COR-L47 (cell line): ENCODE data around the gene TAGLN3.
"Not testable (repeated sequence)": the region's sequence is repeated elsewhere in the genome, so short reads cannot be mapped to it uniquely, and the experiment has no call there.

Experiments
- DNase-seq: peaks from one replicate; lab custom pipeline; 2025; lab: John Stamatoyannopoulos, UW

The TAGLN3 gene

GRCh38 chr3:112010636-112011035 is 11.9 kb downstream of the TAGLN3 start:
- no peak for DNase-seq

DNA sequence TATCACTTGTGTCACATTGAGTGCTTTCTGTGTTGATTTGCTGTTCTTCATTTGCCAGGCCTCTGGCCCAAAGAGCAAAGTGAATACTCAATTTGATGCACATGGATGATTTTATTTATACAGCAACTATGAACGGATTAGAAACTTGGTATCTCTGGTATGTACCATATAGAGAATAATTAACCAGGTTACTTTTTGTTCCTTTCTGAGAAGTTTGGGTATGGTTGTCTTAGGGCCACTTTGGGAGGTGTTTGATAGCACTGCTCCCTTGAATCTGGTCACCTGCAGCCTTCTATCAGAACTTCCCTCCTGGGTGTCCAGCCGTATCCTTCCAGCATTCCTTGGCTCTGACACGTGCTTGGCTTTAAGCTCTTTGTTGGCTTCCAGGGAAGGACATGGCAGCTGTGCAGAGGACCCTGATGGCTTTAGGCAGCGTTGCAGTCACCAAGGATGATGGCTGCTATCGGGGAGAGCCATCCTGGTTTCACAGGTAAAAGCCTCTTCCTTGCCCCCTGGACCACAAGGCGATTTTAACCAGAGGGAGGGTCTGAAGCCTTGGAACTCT is 12.7 kb downstream of the TAGLN3 start:
- DNase-seq: no peak

DNA sequence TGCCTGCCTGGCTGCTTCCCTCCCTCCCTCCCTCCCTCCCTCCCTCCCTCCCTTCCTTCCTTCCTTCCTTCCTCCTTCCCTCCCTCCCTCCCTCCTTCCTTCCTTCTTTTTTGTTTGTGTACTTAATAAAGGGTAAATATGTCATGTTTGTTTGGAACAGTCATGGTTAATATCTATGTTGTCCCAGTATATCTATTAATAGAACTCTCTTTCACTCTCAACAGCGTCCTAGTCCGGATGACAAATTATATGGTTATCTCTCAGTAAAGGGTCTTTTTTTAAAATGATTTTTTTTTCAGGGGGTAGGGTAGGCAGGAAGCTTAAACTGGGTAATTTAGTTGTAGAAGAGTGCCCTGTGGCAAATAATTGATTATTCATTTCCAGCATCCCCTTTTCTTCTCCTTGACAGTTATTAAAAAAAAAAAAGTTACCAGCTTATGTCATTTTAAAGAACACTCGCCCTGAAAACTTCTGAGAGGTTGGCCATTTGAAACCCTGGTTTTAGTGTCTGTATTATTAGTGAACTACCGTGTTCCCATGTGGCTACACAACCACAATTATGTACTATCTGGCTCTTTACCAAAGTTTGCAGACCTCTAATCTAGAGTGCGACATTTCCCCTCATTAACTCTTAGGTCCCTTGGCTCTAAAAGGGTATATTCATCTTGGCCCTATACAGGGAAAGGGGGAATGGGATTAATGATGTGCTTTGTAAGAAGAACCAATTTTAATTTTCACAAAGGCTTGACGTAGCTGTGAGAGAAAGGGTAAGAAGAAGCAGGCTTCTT is 13.7 kb downstream of the TAGLN3 start:
- DNase-seq: no peak

- peak; percentile 30 for DNase-seq
Observed at GRCh38 chr3:112013058-112013783, 14.5 kb downstream of the TAGLN3 start.

DNA sequence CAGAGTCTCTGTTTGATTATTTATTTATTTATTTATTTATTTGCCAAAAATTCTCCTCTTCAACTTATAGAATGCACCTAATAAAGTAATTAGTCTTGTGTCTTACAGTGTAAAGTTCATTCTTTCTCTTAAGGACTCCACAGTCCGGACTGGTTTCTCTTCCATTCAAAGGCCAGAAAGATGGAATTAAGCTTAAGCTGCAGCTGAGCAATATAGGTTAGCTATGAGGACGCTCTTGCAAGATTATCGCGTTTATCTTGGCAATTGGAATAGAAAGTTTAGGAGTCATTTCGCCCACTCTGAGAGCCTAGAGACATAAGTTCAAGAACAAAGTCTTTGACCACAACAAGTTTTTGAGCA is 15.0 kb downstream of the TAGLN3 start:
- DNase-seq: no peak

DNA sequence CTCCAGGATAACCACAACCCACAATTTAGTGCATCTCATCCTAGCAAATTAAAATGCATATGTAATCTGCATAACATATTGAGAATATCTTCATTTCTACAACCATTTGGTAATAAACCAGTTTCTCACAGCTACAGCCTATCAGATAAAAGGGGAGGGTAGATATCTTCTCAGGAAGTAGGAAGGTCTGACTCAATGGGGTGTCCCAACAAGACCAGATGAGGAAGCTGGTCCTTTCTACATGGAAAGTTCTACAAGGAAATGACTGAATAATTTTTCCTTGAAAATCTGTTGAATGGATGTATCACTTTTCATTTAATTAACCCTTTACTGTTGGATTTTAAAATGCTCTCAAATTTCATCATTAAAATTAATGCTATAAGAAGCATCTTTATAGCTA is 18.4 kb downstream of the TAGLN3 start:
- no peak for DNase-seq

DNA sequence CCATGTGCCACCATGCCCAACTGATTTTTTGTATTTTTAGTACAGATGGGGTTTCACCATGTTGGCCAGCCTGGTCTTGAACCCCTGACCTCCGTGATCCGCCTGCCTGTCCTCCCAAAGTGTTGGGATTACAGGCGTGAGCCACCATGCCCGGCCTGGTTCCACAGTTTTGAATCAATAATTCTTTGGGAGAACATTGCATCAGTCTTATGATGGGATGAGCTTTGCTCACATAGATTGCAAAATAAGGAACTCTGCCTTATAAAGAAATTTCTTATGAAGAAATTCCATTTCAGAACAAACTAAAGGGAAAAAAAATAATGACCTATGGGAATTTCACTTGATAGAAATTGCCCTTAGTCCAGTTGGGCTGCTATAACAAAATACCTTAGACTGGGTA is 20.0 kb downstream of the TAGLN3 start:
- DNase-seq: no peak

GRCh38 chr3:112019716-112020115 is 21.0 kb downstream of the TAGLN3 start:
- no peak for DNase-seq

GRCh38 chr3:112020674-112021085 is 22.0 kb downstream of the TAGLN3 start:
- no peak for DNase-seq

DNA sequence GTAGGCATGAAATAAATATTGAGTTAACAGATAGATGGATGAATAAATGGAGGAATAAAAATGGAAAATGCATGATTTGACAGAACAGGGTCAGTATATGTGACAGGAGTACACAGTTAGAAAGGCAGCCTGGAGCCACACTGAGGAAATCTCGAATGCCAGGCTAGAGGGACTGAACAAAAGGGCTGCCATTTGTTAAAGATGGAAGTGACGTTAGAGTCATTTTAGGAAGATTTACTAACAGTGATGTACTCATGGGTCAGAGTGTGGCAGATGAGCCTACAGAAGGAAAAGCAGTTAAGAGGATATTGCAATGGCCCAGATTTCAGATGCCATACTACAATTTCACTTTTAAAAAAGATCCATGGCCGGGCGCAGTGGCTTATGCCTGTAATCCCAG is 28.4 kb downstream of the TAGLN3 start:
- DNase-seq: no peak

- no peak for DNase-seq
Observed at GRCh38 chr3:112027826-112028225, 29.1 kb downstream of the TAGLN3 start.

DNA sequence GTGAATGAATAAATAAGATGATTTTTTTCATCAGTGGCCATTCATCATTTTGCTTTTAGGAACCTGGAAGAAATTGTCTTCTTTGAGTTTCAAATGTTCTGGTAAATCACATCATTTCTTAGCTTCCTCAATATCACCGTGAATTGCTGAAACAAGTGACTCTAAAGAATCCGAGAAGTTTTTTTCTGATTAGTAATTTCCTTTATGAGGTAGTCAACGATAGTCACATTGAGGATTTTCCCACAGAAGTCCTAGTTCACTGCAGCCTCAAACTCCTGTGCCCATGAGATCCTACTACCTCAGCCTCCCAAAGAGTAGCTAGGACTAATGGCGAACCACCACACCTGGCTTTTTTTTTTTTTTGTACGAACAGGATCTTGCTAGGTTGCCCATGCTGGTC is 32.2 kb downstream of the TAGLN3 start:
- DNase-seq: no peak

- no peak for DNase-seq
Observed at GRCh38 chr3:112032098-112032731, 33.5 kb downstream of the TAGLN3 start.

DNA sequence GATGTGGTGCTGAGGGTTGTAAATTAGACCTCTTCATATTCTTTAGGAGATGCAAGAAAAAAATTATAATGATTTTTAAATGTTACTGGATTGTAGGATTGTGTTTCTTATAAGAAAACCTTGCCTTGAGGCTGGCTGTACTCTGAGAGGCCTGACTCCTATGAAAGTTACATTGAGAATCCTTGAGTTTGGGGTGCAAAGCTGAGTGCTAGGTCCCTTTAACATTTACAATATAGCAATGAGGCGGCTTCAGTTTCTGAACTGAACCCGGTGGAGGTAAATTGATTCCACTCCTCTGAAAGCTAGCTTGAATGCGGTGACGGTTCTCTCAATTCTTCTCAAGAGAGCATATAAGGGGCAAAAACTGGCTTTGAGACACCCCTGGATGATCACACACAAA is 35.7 kb downstream of the TAGLN3 start, which contains the start of gene TMPRSS7:
Gene TMPRSS7, plus strand, starts transcription at position 301 of the 400 bp plus-strand sequence. CDS start 110 bp downstream, outside the sequence.
- no peak for DNase-seq

DNA sequence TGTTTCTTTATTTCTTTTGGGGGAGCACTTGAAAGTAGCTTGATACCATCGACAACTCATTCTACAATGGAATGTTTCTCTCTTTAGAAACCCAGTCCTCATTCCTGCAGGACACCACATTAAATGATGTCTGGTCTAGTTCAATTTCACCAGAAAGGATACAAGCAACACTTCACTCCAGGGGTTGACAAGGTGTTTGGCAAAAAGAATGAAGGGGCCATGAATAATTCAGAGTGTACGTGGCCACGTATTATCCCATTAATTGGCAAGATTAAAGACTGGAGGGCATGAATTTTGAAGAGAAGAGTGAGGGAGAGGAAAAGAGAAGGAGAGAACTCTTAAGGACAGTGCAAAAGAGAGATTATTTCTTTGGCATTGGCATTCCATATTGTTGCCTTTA is 36.5 kb downstream of the TAGLN3 start:
- no peak for DNase-seq

GRCh38 chr3:112037194-112037593 is 38.5 kb downstream of the TAGLN3 start:
- DNase-seq: not testable (repeated sequence)

DNA sequence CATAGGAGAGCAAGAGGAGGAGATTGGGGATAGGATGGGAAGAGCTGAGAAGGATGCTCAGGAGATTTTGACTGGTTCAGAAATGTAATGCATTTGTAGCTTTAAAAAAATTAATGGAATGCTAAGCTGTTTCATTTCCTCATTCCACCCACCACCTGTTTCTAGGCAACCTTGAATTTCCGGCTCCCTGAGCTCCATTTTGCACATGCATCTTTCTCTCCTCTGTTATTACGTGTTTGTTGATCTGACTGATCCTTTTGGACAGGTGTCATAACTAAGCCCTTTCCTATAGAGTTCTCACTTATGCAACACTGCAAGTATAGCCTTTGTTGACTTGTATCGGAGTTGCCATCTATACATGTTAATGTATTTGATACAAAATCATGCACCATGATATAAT is 40.1 kb downstream of the TAGLN3 start:
- no peak for DNase-seq

DNA sequence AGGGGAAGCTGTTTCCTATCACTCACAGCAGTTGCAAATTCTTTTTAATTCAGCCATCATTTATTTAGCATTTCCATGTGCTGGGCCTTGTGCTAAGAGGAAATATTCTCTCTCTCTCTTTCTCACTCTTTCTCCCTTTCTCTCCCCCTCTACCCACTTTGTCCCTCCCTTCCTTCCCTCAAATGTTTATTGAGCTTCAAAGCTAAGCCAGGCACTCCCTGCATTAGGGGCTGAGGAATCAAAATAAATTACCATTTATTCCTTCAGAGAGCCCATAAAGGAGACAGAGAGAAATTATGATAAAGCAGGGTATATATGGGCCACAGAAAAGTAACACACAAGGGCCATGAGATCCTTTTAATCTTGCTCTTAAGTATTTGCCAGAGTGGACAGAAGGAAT is 42.6 kb downstream of the TAGLN3 start:
- DNase-seq: no peak

DNA sequence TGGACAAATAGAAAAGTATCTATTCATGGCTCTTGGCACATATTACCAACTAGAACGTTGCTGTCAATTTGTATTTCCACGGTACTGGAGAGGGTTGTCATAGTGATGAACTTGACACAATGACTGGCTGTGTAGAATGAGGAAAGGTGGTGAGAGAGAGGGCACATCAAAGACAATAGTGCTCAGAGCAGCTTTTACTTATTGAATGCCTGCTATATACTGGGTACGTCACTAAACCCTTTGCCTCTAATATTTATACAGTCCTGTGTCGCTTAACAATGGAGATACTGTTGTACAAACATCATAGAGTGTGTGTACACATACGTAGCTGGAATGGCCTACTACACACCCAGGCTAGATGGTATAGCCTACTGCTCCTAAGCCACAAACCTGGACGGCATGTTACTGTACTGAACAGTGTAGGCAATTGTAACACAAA is 44.1 kb downstream of the TAGLN3 start:
- DNase-seq: peak; percentile 99

DNA sequence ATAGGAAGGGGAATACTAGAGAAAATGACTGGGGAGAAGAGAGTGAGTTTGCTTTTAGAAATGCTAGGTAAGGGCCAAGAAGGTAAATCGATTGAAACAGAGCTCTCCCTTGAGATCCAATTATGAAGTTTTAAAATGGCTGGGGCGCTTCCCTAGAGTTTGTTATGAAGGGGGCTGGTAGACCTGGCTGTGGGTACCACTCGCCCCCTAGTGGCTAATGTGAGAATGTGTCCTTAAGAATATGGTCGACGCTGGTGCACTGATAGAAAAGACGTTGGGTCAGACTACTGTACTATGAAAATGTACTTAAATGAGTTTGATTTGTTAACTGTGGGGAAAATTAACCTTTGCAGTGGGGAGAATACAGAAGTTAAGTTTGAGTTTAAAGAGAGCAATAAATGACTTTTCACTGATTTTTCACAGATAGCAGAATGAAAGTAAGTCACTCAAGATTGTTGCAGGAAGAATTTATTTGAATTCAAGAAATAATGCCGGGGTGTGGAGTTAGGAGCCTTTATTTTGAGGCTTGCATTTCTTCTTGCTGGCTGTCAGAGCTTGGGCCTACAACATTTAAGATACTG is 45.0 kb downstream of the TAGLN3 start:
- peak; percentile 95 for DNase-seq

GRCh38 chr3:112046599-112046998 is 47.9 kb downstream of the TAGLN3 start:
- no peak for DNase-seq

GRCh38 chr3:112047264-112047663 is 48.5 kb downstream of the TAGLN3 start:
- DNase-seq: no peak
